GM06990 (cell line): Measurements from ENCODE around the gene SNX5.

Experiments
- DNase-seq: peaks from one replicate; pipeline ENCODE4 v3.0.0-alpha.2; 2011; ENCODE audit not compliant: insufficient read length; ENCODE audit errors: extremely low read depth
- H3K27me3 ChIP-seq: replicated peaks from 2 replicates; pipeline ENCODE4 v1.6.0; 2011; ENCODE audit warnings: low read length; ENCODE audit not compliant: control insufficient read depth, insufficient read depth
- H3K36me3 ChIP-seq: 2 replicates; pipeline ENCODE4 v1.5.1; 2011; ENCODE audit warnings: low read length; ENCODE audit not compliant: control insufficient read depth, insufficient read depth
- H3K4me3 ChIP-seq: replicated peaks from 2 replicates; pipeline ENCODE4 v1.5.1; 2011; ENCODE audit warnings: low read depth, mild to moderate bottlenecking, control low read depth, low read length
- CTCF ChIP-seq: IDR thresholded peaks from 2 replicates; pipeline ENCODE4 v1.5.1; 2011; ENCODE audit warnings: low read length, control low read depth, mild to moderate bottlenecking, inconsistent platforms; ENCODE audit not compliant: insufficient read depth, poor library complexity, severe bottlenecking

The SNX5 gene

GRCh38 chr20:17914957-17915356 lies 53.6 kb downstream of the SNX5 start:
- no peak for DNase-seq
- H3K36me3 ChIP-seq, result no peaks in the 10 kb centered on the region
- no peaks in the 10 kb centered on the region for H3K27me3 ChIP-seq
- no peak overlapping the region for H3K4me3 ChIP-seq
- no peak for TF ChIP-seq CTCF

- H3K36me3 ChIP-seq, result no peaks in the 10 kb centered on the region
- no peak for TF ChIP-seq CTCF
- no peaks in the 10 kb centered on the region for H3K27me3 ChIP-seq
- no peak overlapping the region for H3K4me3 ChIP-seq
- DNase-seq, result no peak
These were observed 55.7 kb downstream of the SNX5 start for GRCh38 chr20:17912916-17913315.

GRCh38 chr20:17911927-17912326 lies 56.7 kb downstream of the SNX5 start:
- no peak for DNase-seq
- Histone ChIP-seq H3K27me3 (no peaks in the 10 kb centered on the region), H3K4me3 (no peak overlapping the region), H3K36me3 (no peaks in the 10 kb centered on the region)
- no peak for TF ChIP-seq CTCF

- no peak for DNase-seq
- Histone ChIP-seq H3K4me3 (no peak overlapping the region), H3K27me3 (no peaks in the 10 kb centered on the region), H3K36me3 (no peaks in the 10 kb centered on the region)
- TF ChIP-seq CTCF, result no peak
These were observed 57.7 kb downstream of the SNX5 start for GRCh38 chr20:17910828-17911294.

GRCh38 chr20:17909869-17910321 lies 58.7 kb downstream of the SNX5 start:
- no peak overlapping the region for H3K4me3 ChIP-seq
- DNase-seq, result no peak
- H3K27me3 ChIP-seq, result no peaks in the 10 kb centered on the region
- no peaks in the 10 kb centered on the region for H3K36me3 ChIP-seq
- TF ChIP-seq CTCF, result no peak

- no peak overlapping the region for H3K4me3 ChIP-seq
- no peak for TF ChIP-seq CTCF
- no peaks in the 10 kb centered on the region for H3K27me3 ChIP-seq
- DNase-seq, result no peak
- no peaks in the 10 kb centered on the region for H3K36me3 ChIP-seq
These were observed 63.0 kb downstream of the SNX5 start for GRCh38 chr20:17905544-17905943.
